GM13977 (cell line): ENCODE results near the gene PSMC2.

Experiments used
- DNase-seq: peaks from one replicate; pipeline ENCODE4 v3.0.0; 2012; ENCODE audit warnings: low spot score
- CTCF ChIP-seq: IDR thresholded peaks from 2 replicates; pipeline ENCODE4 v1.5.1; 2012; ENCODE audit warnings: mild to moderate bottlenecking, control low read depth; ENCODE audit not compliant: insufficient read depth; ENCODE audit errors: extremely low read depth, missing control alignments
- in situ Hi-C: fragments of 300-500 bp; cut with MboI; formaldehyde crosslinking; loops from one replicate; pipeline ENCODE4 v1.12.0; 2022; ENCODE audit warnings: low sequenced_read_pairs, low pct_unique_long_range_greater_than_20kb, mixed read lengths, inconsistent platforms; ENCODE audit not compliant: unreplicated experiment

Gene PSMC2

DNA sequence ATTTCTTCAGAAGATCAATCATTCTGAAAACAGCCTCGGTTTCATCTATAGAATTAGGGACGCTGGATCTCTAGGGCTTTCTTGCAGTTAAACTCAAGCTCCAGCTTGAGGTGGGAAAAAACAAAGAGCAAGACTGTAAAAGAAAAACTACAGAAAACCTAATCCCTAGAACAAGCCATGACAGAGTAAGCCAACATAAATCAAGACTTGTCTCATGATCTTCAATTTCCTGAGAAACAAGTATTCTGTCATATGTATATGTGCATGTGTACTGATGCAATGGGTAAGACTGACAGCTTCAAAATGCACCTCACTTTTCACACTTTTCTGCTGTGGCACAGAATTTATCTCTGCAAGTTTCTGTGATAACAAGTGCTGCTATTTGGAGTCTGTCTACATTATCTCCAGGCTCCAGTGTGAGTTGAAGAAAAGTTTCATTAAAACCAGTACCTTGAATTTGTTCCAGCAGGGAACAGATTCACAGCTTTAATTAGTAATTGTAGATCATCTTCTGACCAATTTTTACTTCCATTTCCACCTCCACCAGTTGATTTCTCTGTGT, 31.0 kb upstream of the PSMC2 start:
- no peak for DNase-seq
- in situ Hi-C loops, result no loop called here
- no peak for TF ChIP-seq CTCF

- in situ Hi-C loops, result no loop called here
- no peak for TF ChIP-seq CTCF
- DNase-seq, result no peak
Observed at GRCh38 chr7:103317009-103317408, 30.4 kb upstream of the PSMC2 start.

- TF ChIP-seq CTCF, result no peak
- in situ Hi-C loops, result no loop called here
- DNase-seq, result no peak
Observed at GRCh38 chr7:103325744-103326143, 21.7 kb upstream of the PSMC2 start.

- no peak for DNase-seq
- in situ Hi-C loops, result no loop called here
- no peak for TF ChIP-seq CTCF
Observed at GRCh38 chr7:103336761-103337160, 10.7 kb upstream of the PSMC2 start.

DNA sequence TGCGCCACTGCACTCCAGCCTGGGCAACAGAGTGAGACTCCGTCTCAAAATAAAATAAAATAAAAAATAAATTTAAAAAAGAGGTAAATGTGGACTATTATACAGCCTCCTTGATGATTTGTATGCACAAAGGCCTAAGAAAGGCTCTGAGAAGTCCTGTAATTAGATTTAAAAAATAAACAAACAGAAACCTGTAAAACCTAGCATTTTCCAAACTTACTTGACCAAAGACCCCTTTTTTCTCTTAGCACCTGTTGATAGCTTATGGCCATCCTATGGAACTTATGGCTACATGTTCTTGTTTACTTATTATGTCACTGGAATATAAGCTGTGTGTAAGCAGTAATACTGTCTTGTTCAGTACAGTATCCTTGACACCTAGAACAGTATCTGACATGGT, 8.6 kb upstream of the PSMC2 start:
- no peak for TF ChIP-seq CTCF
- no peak for DNase-seq
- in situ Hi-C loops, result no loop called here

DNA sequence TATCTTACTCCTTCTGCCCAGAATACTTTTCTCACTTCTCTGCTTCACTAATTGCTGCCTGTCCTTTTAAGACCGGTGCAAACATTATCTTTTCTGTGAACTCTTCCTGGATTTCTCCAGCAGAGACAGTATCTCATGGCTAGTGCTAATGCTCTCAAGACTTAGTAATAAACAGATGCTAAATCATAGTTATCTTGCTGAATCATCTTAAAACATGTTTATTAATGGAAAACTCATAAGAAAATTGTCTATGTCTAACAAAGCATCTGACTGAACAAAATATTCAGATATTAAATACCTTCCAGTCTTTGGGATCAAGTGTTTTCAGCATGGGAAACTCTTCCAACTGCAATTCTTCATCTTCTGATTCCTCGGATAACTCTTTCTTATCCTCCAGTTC, 6.0 kb upstream of the PSMC2 start:
- in situ Hi-C loops, result no loop called here
- no peak for DNase-seq
- no peak for TF ChIP-seq CTCF

DNA sequence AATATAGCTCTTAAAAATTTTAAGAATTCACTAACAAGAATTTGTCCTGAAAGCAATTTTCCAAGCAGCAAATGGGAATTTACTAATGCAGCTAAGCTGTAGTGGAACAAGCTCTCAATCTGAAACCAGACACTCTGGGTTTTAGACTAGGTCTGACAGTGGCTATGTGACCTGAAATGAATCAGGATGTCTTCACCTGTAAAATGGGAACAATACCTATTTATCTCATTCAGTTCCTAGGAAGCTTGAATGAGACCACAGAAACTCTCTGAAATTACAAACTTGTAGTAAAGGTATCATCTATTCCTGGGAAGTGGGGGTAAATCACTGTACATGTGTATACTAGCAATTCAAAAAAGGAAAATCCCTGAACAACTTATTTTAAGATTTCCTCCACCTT, 4.1 kb upstream of the PSMC2 start:
- no peak for TF ChIP-seq CTCF
- in situ Hi-C loops, result no loop called here
- no peak for DNase-seq
